Activated CD4-positive, CD25-positive, alpha-beta regulatory T cell (primary cell): Measurements from ENCODE around the gene H3-3A.

Source experiments
- DNase-seq, 4 experiments: peaks; one replicate each; lab custom pipeline; 2025; lab: John Stamatoyannopoulos, UW

Gene H3-3A

GRCh38 chr1:226111098-226111882 lies 48.8 kb downstream of the H3-3A start:
- DNase-seq = no peak

GRCh38 chr1:226111883-226112261 lies 49.4 kb downstream of the H3-3A start:
- DNase-seq = no peak

GRCh38 chr1:226112626-226113025 lies 50.1 kb downstream of the H3-3A start:
- no peak for DNase-seq

GRCh38 chr1:226116673-226117072 lies 54.2 kb downstream of the H3-3A start:
- no peak for DNase-seq

- no peak for DNase-seq
Measured at GRCh38 chr1:226117330-226117729, 54.8 kb downstream of the H3-3A start.

- DNase-seq = no peak
Measured at GRCh38 chr1:226118357-226118756, 55.8 kb downstream of the H3-3A start.

- no peak for DNase-seq
Measured at GRCh38 chr1:226119169-226119568, 56.7 kb downstream of the H3-3A start.

- DNase-seq = no peak
Measured at GRCh38 chr1:226120398-226120797, 57.9 kb downstream of the H3-3A start.

- DNase-seq = no peak
Measured at GRCh38 chr1:226121049-226121586, 58.6 kb downstream of the H3-3A start.
